IMR-90 (cell line): Measurements from ENCODE around the gene SEBOX. TPM values are rescaled to one million over a fixed set of nuclear protein-coding genes. Genes with fewer than 3 reads are reported as not detected.

Source experiments
- ATAC-seq: fragments of 200-7000 bp; cut with Tn5 transposase; 2 replicates; pipeline ENCODE4 v1.9.1; 2020; ENCODE audit warnings: low read depth, mild to moderate bottlenecking, moderate library complexity
- BruUV-seq: library from RNA; stranded (reverse); fragments of 400-500 nt; replicated peaks from 2 replicates; lab custom pipeline; 2021; lab: Mats Ljungman, UMichigan
- CTCF ChIA-PET: fragments of 300-600 bp; formaldehyde crosslinking; extraction: SDS; loops from one replicate; lab custom pipeline; 2021; ENCODE audit warnings: antibody characterized with exemption; lab: Yijun Ruan, JAX
- POLR2A ChIA-PET: fragments of 300-600 bp; sonication (Branson Sonifier 250); formaldehyde crosslinking; loops from one replicate; lab custom pipeline; 2022; ENCODE audit warnings: antibody characterized with exemption; ENCODE audit not compliant: unreplicated experiment; lab: Charles Lee
- DNase-seq: peaks from one replicate; pipeline ENCODE4 v3.0.0; 2013
- H2AFZ ChIP-seq: replicated peaks from 2 replicates; pipeline ENCODE3; 2013; ENCODE audit warnings: low read length, mild to moderate bottlenecking; ENCODE audit not compliant: poor library complexity
- H2AK5ac ChIP-seq: 2 replicates; pipeline ENCODE4 v1.6.1; 2013; ENCODE audit warnings: low read depth, low read length, inconsistent platforms
- H2AK9ac ChIP-seq: replicated peaks from 2 replicates; pipeline ENCODE3; 2013; ENCODE audit warnings: mild to moderate bottlenecking, low read depth, low read length, moderate library complexity; ENCODE audit not compliant: poor library complexity
- H2BK120ac ChIP-seq: 2 replicates; pipeline ENCODE4 v1.6.1; 2013; ENCODE audit warnings: low read depth, low read length, inconsistent platforms
- H2BK15ac ChIP-seq: 3 replicates; pipeline ENCODE4 v1.6.1; 2013; ENCODE audit warnings: low read depth, low read length, inconsistent platforms
- H2BK20ac ChIP-seq: 2 replicates; pipeline ENCODE4 v1.6.1; 2013; ENCODE audit warnings: low read depth, mild to moderate bottlenecking, inconsistent platforms, low read length, moderate library complexity
- H2BK5ac ChIP-seq: 2 replicates; pipeline ENCODE4 v1.6.1; 2013; ENCODE audit warnings: mild to moderate bottlenecking, low read depth, low read length, inconsistent platforms; ENCODE audit not compliant: poor library complexity, severe bottlenecking
- H3K14ac ChIP-seq: replicated peaks from 2 replicates; pipeline ENCODE4 v1.6.1; 2013; ENCODE audit warnings: low read depth, low read length, inconsistent platforms
- H3K18ac ChIP-seq: 2 replicates; pipeline ENCODE4 v1.6.1; 2013; ENCODE audit warnings: low read depth, low read length, control low read depth
- H3K23ac ChIP-seq: 2 replicates; pipeline ENCODE4 v1.6.1; 2013; ENCODE audit warnings: low read depth, low read length, inconsistent platforms
- H3K27ac ChIP-seq: 2 replicates; pipeline ENCODE4 v1.5.1; 2013; ENCODE audit warnings: mild to moderate bottlenecking, control low read depth, low read length; ENCODE audit not compliant: insufficient read depth
- H3K27me3 ChIP-seq: 2 replicates; pipeline ENCODE4 v1.6.1; 2013; ENCODE audit warnings: low read length; ENCODE audit not compliant: control insufficient read depth, insufficient read depth
- H3K36me3 ChIP-seq: 2 replicates; pipeline ENCODE4 v1.6.1; 2013; ENCODE audit warnings: low read length, mixed read lengths; ENCODE audit not compliant: control insufficient read depth, insufficient read depth
- H3K4ac ChIP-seq: 2 replicates; pipeline ENCODE4 v1.6.1; 2013; ENCODE audit warnings: low read depth, low read length, inconsistent platforms
- H3K4me1 ChIP-seq: 2 replicates; pipeline ENCODE4 v1.6.1; 2013; ENCODE audit warnings: low read length, mixed read lengths; ENCODE audit not compliant: control insufficient read depth, insufficient read depth
- H3K4me2 ChIP-seq: 2 replicates; pipeline ENCODE4 v1.6.1; 2013; ENCODE audit warnings: low read depth, mild to moderate bottlenecking, control low read depth, low read length, moderate library complexity
- H3K4me3 ChIP-seq: 2 replicates; pipeline ENCODE4 v1.5.1; 2013; ENCODE audit warnings: low read depth, mild to moderate bottlenecking, control low read depth, low read length, moderate library complexity; ENCODE audit not compliant: insufficient read depth
- H3K56ac ChIP-seq: 2 replicates; pipeline ENCODE4 v1.6.1; 2013; ENCODE audit warnings: low read length, inconsistent platforms; ENCODE audit not compliant: insufficient read depth; ENCODE audit errors: extremely low read depth
- H3K79me1 ChIP-seq, 2 experiments: 2 replicates each; pipeline ENCODE4 v1.6.1; 2013; ENCODE audit warnings: low read length in 2 of 2, inconsistent platforms in 1 of 2, low read depth in 1 of 2
- H3K9ac ChIP-seq: 2 replicates; pipeline ENCODE4 v1.6.1; 2013; ENCODE audit warnings: low read depth, low read length, control low read depth
- H3K9me1 ChIP-seq: 2 replicates; pipeline ENCODE4 v1.6.1; 2013; ENCODE audit warnings: low read length, inconsistent platforms; ENCODE audit not compliant: insufficient read depth
- H3K9me3 ChIP-seq: 2 replicates; pipeline ENCODE4 v1.6.1; 2013; ENCODE audit warnings: low read length; ENCODE audit not compliant: control insufficient read depth, insufficient read depth
- H4K20me1 ChIP-seq: 2 replicates; pipeline ENCODE4 v1.6.1; 2013; ENCODE audit warnings: low read length, inconsistent platforms; ENCODE audit not compliant: insufficient read depth
- H4K5ac ChIP-seq: 2 replicates; pipeline ENCODE4 v1.6.1; 2013; ENCODE audit warnings: mild to moderate bottlenecking, low read depth, low read length, control low read depth
- H4K8ac ChIP-seq, 2 experiments: 2 replicates each; pipeline ENCODE4 v1.6.1; 2013; ENCODE audit warnings: low read depth in 2 of 2, low read length in 2 of 2, control low read depth in 1 of 2, inconsistent platforms in 1 of 2
- H4K91ac ChIP-seq: 2 replicates; pipeline ENCODE4 v1.6.1; 2013; ENCODE audit warnings: low read depth, low read length, inconsistent platforms; ENCODE audit not compliant: insufficient read depth
- BHLHE40 ChIP-seq: fragments of 150-350 bp; IDR thresholded peaks from 2 replicates; pipeline ENCODE4 v1.6.1; 2016; ENCODE audit warnings: mild to moderate bottlenecking, low read depth, low read length
- CEBPB ChIP-seq: IDR thresholded peaks from 2 replicates; pipeline ENCODE4 v1.6.1; 2012; ENCODE audit warnings: low read depth, low read length, improper control_type of control experiment
- ELK1 ChIP-seq: fragments of 150-350 bp; IDR thresholded peaks from 2 replicates; pipeline ENCODE4 v1.6.1; 2016; ENCODE audit warnings: low read depth, mild to moderate bottlenecking, low read length, moderate library complexity, borderline replicate concordance
- MAFK ChIP-seq: IDR thresholded peaks from 2 replicates; pipeline ENCODE4 v1.6.1; 2012; ENCODE audit warnings: low read depth, low read length, improper control_type of control experiment
- NFE2L2 ChIP-seq: fragments of 150-350 bp; IDR thresholded peaks from 2 replicates; pipeline ENCODE4 v1.6.1; 2016; ENCODE audit warnings: low read depth, mild to moderate bottlenecking, low read length
- RCOR1 ChIP-seq: IDR thresholded peaks from 2 replicates; pipeline ENCODE4 v1.6.1; 2012; ENCODE audit warnings: mild to moderate bottlenecking, low read length, improper control_type of control experiment; ENCODE audit not compliant: insufficient replicate concordance
- SMC3 ChIP-seq: fragments of 150-350 bp; IDR thresholded peaks from 2 replicates; pipeline ENCODE4 v1.6.1; 2016; ENCODE audit warnings: low read depth, mild to moderate bottlenecking, antibody characterized with exemption, low read length, moderate library complexity
- USF2 ChIP-seq: fragments of 150-350 bp; IDR thresholded peaks from 2 replicates; pipeline ENCODE4 v1.6.1; 2017; ENCODE audit warnings: mild to moderate bottlenecking, antibody characterized with exemption, low read length, low read depth
- WGBS, 2 experiments: methylation state at CpG; one replicate each; pipeline versions ENCODE4 v1.1.5 to v1.1.7; 2013; ENCODE audit warnings: missing lambda C conversion rate in 2 of 2; ENCODE audit not compliant: insufficient read length in 1 of 2; ENCODE audit errors: extremely low coverage in 2 of 2; 5-methylcytosine and 5-hydroxymethylcytosine counted together
- dilution Hi-C: fragments of 300-500 bp; cut with HindIII; formaldehyde crosslinking; loops from one replicate; pipeline ENCODE4 v1.14.3; 2018; ENCODE audit warnings: low sequenced_read_pairs; ENCODE audit not compliant: unreplicated experiment
- in situ Hi-C: fragments of 300-500 bp; cut with MboI; formaldehyde crosslinking; loops from 3 replicates; pipeline ENCODE4 v1.14.3; 2019; ENCODE audit warnings: low sequenced_read_pairs, inconsistent platforms, mixed read lengths
- intact Hi-C: fragments of 100-400 bp; cut with micrococcal nuclease; formaldehyde crosslinking; loops from 2 replicates; pipeline ENCODE4 v1.10.0; 2022
- polyA plus RNA-seq, 3 experiments: library from polyadenylated mRNA; depleted of rRNA; stranded (reverse); fragments of >200 nt; gene quantifications; 2 replicates each; pipeline ENCODE4 v1.2.3, GENCODE V29; 2012; ENCODE audit warnings: low replicate concordance in 1 of 3
- total RNA-seq: library from RNA; depleted of rRNA; stranded (reverse); fragments of >200 nt; gene quantifications from 2 replicates; pipeline ENCODE4 v1.2.3, GENCODE V29; 2012

Gene SEBOX
- total and polyA plus RNA-seq, 2 of the 4 experiments (the other 2 are of a cell fraction), result not detected

- intact Hi-C loops (no loop called here), dilution Hi-C loops (no loop called here), in situ Hi-C loops (no loop called here)
- H2AK5ac ChIP-seq, result no peak overlapping the region
- H3K23ac ChIP-seq, result no peak overlapping the region
- H3K4me3 ChIP-seq, result no peak overlapping the region
- no peak overlapping the region for H4K5ac ChIP-seq
- no TSS peak for BruUV-seq
- H3K79me1 ChIP-seq, result peaks cover 0 to 14% of the 10 kb centered on the region in 2 experiments; a peak in 2 of 4 replicates
- no peak overlapping the region for H2BK120ac ChIP-seq
- no peak overlapping the region for H3K14ac ChIP-seq
- H2AK9ac ChIP-seq, result no peak overlapping the region
- CTCF ChIA-PET, result no interaction called here
- TF ChIP-seq ELK1 (no peak), RCOR1 (no peak), SMC3 (no peak), MAFK (no peak), BHLHE40 (no peak), USF2 (no peak), CEBPB (no peak), NFE2L2 (no peak)
- peaks cover 2% of the 10 kb centered on the region; the same call in 1 of the 2 replicates for H3K4me1 ChIP-seq
- no peak overlapping the region for H3K27ac ChIP-seq
- H3K9me1 ChIP-seq, result peaks cover 4% of the 10 kb centered on the region; the same call in 1 of the 2 replicates
- no peak overlapping the region for H2BK15ac ChIP-seq
- ATAC-seq (no peak), DNase-seq (no peak)
- no peak overlapping the region for H3K18ac ChIP-seq
- no peak overlapping the region for H3K56ac ChIP-seq
- H4K20me1 ChIP-seq, result peaks cover 17% of the 10 kb centered on the region
- no peak overlapping the region for H2BK5ac ChIP-seq
- no peak overlapping the region for H3K4me2 ChIP-seq
- 100% methylated on average over 1 of the region's 8 CpGs; no CpG with 5 or more reads in 1 of the 2 experiments for WGBS, 2 experiments
- H4K91ac ChIP-seq, result no peak overlapping the region
- POLR2A ChIA-PET, result no interaction called here
- no peaks in the 10 kb centered on the region for H3K27me3 ChIP-seq
- no peak overlapping the region for H3K4ac ChIP-seq
- H3K9ac ChIP-seq, result no peak overlapping the region
- no peak overlapping the region for H4K8ac ChIP-seq
- H2AFZ ChIP-seq, result no peak overlapping the region
- H2BK20ac ChIP-seq, result no peak overlapping the region
- H3K9me3 ChIP-seq, result no peaks in the 10 kb centered on the region
- peaks cover 35% of the 10 kb centered on the region for H3K36me3 ChIP-seq
Observed at GRCh38 chr17:28385406-28385805, 20.4 kb upstream of the SEBOX start.
